Mesenchymal stem cell (in vitro differentiated cells and primary cell): ENCODE data around the gene LGSN.

Experiments used
- DNase-seq: peaks from one replicate; pipeline ENCODE4 v3.0.0-alpha.2; 2013
- H2AFZ ChIP-seq: one replicate; pipeline ENCODE4 v1.6.1; 2013; ENCODE audit warnings: low read depth, mild to moderate bottlenecking, control low read depth, inconsistent platforms, low read length, moderate library complexity
- H2AK5ac ChIP-seq: 2 replicates; pipeline ENCODE4 v1.6.1; 2013; ENCODE audit warnings: low read length, moderate library complexity, mild to moderate bottlenecking, inconsistent platforms; ENCODE audit not compliant: severe bottlenecking
- H2BK120ac ChIP-seq: one replicate; pipeline ENCODE4 v1.6.1; 2013; ENCODE audit warnings: low read depth, mild to moderate bottlenecking, inconsistent platforms, low read length, moderate library complexity
- H2BK12ac ChIP-seq, 2 experiments: one replicate each; pipeline ENCODE4 v1.6.1; 2013; ENCODE audit warnings: inconsistent platforms in 2 of 2, low read length in 2 of 2, mild to moderate bottlenecking in 2 of 2, moderate library complexity in 2 of 2, control low read depth in 1 of 2
- H2BK15ac ChIP-seq: one replicate; pipeline ENCODE4 v1.6.1; 2013; ENCODE audit warnings: mild to moderate bottlenecking, low read depth, inconsistent platforms; ENCODE audit not compliant: poor library complexity, severe bottlenecking
- H2BK5ac ChIP-seq: 2 replicates; pipeline ENCODE4 v1.6.1; 2013; ENCODE audit warnings: low read depth, mild to moderate bottlenecking, low read length, control low read depth, inconsistent platforms; ENCODE audit not compliant: poor library complexity, severe bottlenecking
- H3K14ac ChIP-seq, 2 experiments: one replicate each; pipeline ENCODE4 v1.6.1; 2013; ENCODE audit warnings: inconsistent platforms in 2 of 2, low read length in 2 of 2, control low read depth in 1 of 2, mild to moderate bottlenecking in 1 of 2, moderate library complexity in 1 of 2
- H3K18ac ChIP-seq, 2 experiments: one replicate each; pipeline ENCODE4 v1.6.1; 2013; ENCODE audit warnings: inconsistent platforms in 2 of 2, low read length in 2 of 2, control low read depth in 1 of 2, low read depth in 1 of 2, mild to moderate bottlenecking in 1 of 2
- H3K23ac ChIP-seq, 2 experiments: one replicate each; pipeline ENCODE4 v1.6.1; 2013; ENCODE audit warnings: inconsistent platforms in 2 of 2, low read length in 2 of 2, mild to moderate bottlenecking in 2 of 2, moderate library complexity in 2 of 2, control low read depth in 1 of 2
- H3K27ac ChIP-seq: 2 replicates; pipeline ENCODE4 v1.5.1; 2013; ENCODE audit warnings: mild to moderate bottlenecking, moderate library complexity, low read length, control low read depth, inconsistent platforms; ENCODE audit not compliant: poor library complexity, severe bottlenecking
- H3K27me3 ChIP-seq, 2 experiments: 2 replicates each; pipeline versions ENCODE4 v1.6.1 to v1.7.0; 2013; ENCODE audit warnings: low read length in 2 of 2, mild to moderate bottlenecking in 2 of 2, moderate library complexity in 2 of 2, control low read depth in 1 of 2, inconsistent platforms in 1 of 2; ENCODE audit not compliant: control insufficient read depth in 1 of 2, insufficient read depth in 1 of 2
- H3K36me3 ChIP-seq, 2 experiments: 2 replicates each; pipeline versions ENCODE4 v1.6.1 to v1.7.0; 2013; ENCODE audit warnings: low read length in 2 of 2, control low read depth in 1 of 2, inconsistent platforms in 1 of 2, low read depth in 1 of 2, mild to moderate bottlenecking in 1 of 2; ENCODE audit not compliant: insufficient read depth in 2 of 2, control insufficient read depth in 1 of 2
- H3K4ac ChIP-seq, 2 experiments: one replicate each; pipeline ENCODE4 v1.6.1; 2013; ENCODE audit warnings: inconsistent platforms in 2 of 2, low read length in 2 of 2, mild to moderate bottlenecking in 2 of 2, moderate library complexity in 2 of 2, control low read depth in 1 of 2, low read depth in 1 of 2
- H3K4me1 ChIP-seq: 2 replicates; pipeline ENCODE4 v1.6.1; 2013; ENCODE audit warnings: low read depth, low read length, control low read depth; ENCODE audit not compliant: control insufficient read depth, insufficient read depth
- H3K4me2 ChIP-seq: 2 replicates; pipeline ENCODE4 v1.6.1; 2013; ENCODE audit warnings: low read length, mild to moderate bottlenecking, inconsistent platforms; ENCODE audit not compliant: poor library complexity, severe bottlenecking
- H3K4me3 ChIP-seq, 2 experiments: 2 replicates each; pipeline versions ENCODE4 v1.5.1 to v1.7.0; 2013; ENCODE audit warnings: low read length in 2 of 2, mild to moderate bottlenecking in 2 of 2, control low read depth in 1 of 2, low read depth in 1 of 2; ENCODE audit not compliant: insufficient read depth in 1 of 2
- H3K79me1 ChIP-seq: replicated peaks from 2 replicates; pipeline ENCODE4 v1.6.1; 2013; ENCODE audit warnings: mild to moderate bottlenecking, control low read depth, low read length, inconsistent platforms; ENCODE audit not compliant: poor library complexity, severe bottlenecking
- H3K9ac ChIP-seq: 2 replicates; pipeline ENCODE4 v1.7.0; 2013; ENCODE audit warnings: mild to moderate bottlenecking, low read length, moderate library complexity
- H3K9me3 ChIP-seq: 2 replicates; pipeline ENCODE4 v1.7.0; 2013; ENCODE audit warnings: mild to moderate bottlenecking, low read length; ENCODE audit not compliant: control insufficient read depth
- H4K8ac ChIP-seq: one replicate; pipeline ENCODE4 v1.6.1; 2013; ENCODE audit warnings: inconsistent platforms, mild to moderate bottlenecking, low read length, moderate library complexity
- H4K91ac ChIP-seq: one replicate; pipeline ENCODE4 v1.6.1; 2013; ENCODE audit warnings: mild to moderate bottlenecking, low read length, inconsistent platforms
- WGBS: methylation state at CpG from one replicate; pipeline ENCODE4 v1.1.7; 2013; ENCODE audit warnings: mixed read lengths; 5-methylcytosine and 5-hydroxymethylcytosine counted together

Gene LGSN

GRCh38 chr6:63259153-63259552 is 60.6 kb downstream of the LGSN start:
- no peak overlapping the region for H4K91ac ChIP-seq
- no peak overlapping the region for H3K4me2 ChIP-seq
- H3K23ac ChIP-seq = no peak overlapping the region
- no peak overlapping the region for H2BK15ac ChIP-seq
- no peak overlapping the region for H2AK5ac ChIP-seq
- no peaks in the 10 kb centered on the region for H3K27me3 ChIP-seq
- H3K9me3 ChIP-seq = no peaks in the 10 kb centered on the region
- H3K79me1 ChIP-seq = no peaks in the 10 kb centered on the region
- no peak overlapping the region for H3K4me3 ChIP-seq
- H3K4me1 ChIP-seq = peaks cover 6% of the 10 kb centered on the region
- H3K4ac ChIP-seq = no peak overlapping the region
- H3K14ac ChIP-seq = no peak overlapping the region
- no peak overlapping the region for H2BK120ac ChIP-seq
- no peak overlapping the region for H2BK12ac ChIP-seq
- no peak overlapping the region for H4K8ac ChIP-seq
- H2AFZ ChIP-seq = no peak overlapping the region
- H2BK5ac ChIP-seq = no peak overlapping the region
- H3K36me3 ChIP-seq = no peaks in the 10 kb centered on the region
- no peak overlapping the region for H3K27ac ChIP-seq
- H3K9ac ChIP-seq = no peak overlapping the region
- DNase-seq = no peak
- no peak overlapping the region for H3K18ac ChIP-seq

GRCh38 chr6:63249875-63250482 is 69.8 kb downstream of the LGSN start:
- no peaks in the 10 kb centered on the region for H3K9me3 ChIP-seq
- H2AFZ ChIP-seq = no peak overlapping the region
- H2BK120ac ChIP-seq = no peak overlapping the region
- no peaks in the 10 kb centered on the region for H3K4me1 ChIP-seq
- no peaks in the 10 kb centered on the region for H3K36me3 ChIP-seq
- no peak overlapping the region for H3K14ac ChIP-seq
- H3K4me2 ChIP-seq = no peak overlapping the region
- H3K4ac ChIP-seq = no peak overlapping the region
- no peak overlapping the region for H4K91ac ChIP-seq
- WGBS = 100% methylated on average over 3 of the region's 3 CpGs
- no peak overlapping the region for H2BK5ac ChIP-seq
- no peak overlapping the region for H4K8ac ChIP-seq
- H2AK5ac ChIP-seq = no peak overlapping the region
- H2BK12ac ChIP-seq = no peak overlapping the region
- H3K79me1 ChIP-seq = no peaks in the 10 kb centered on the region
- no peak overlapping the region for H3K9ac ChIP-seq
- no peak overlapping the region for H3K18ac ChIP-seq
- H3K23ac ChIP-seq = no peak overlapping the region
- no peak overlapping the region for H3K4me3 ChIP-seq
- no peak for DNase-seq
- no peaks in the 10 kb centered on the region for H3K27me3 ChIP-seq
- no peak overlapping the region for H2BK15ac ChIP-seq
- no peak overlapping the region for H3K27ac ChIP-seq

GRCh38 chr6:63246581-63246980 is 73.2 kb downstream of the LGSN start:
- no peak overlapping the region for H3K4me2 ChIP-seq
- H3K18ac ChIP-seq = no peak overlapping the region
- no peak overlapping the region for H3K23ac ChIP-seq
- no peak overlapping the region for H3K9ac ChIP-seq
- H3K14ac ChIP-seq = no peak overlapping the region
- no peak overlapping the region for H2AK5ac ChIP-seq
- no peak overlapping the region for H3K27ac ChIP-seq
- no peaks in the 10 kb centered on the region for H3K4me1 ChIP-seq
- H3K27me3 ChIP-seq = no peaks in the 10 kb centered on the region
- DNase-seq = no peak
- H3K36me3 ChIP-seq = no peaks in the 10 kb centered on the region
- no peaks in the 10 kb centered on the region for H3K9me3 ChIP-seq
- no peaks in the 10 kb centered on the region for H3K79me1 ChIP-seq
- H2AFZ ChIP-seq = no peak overlapping the region
- no peak overlapping the region for H4K91ac ChIP-seq
- no peak overlapping the region for H2BK120ac ChIP-seq
- H3K4ac ChIP-seq = no peak overlapping the region
- H3K4me3 ChIP-seq = no peak overlapping the region
- no peak overlapping the region for H2BK12ac ChIP-seq
- no peak overlapping the region for H2BK15ac ChIP-seq
- no peak overlapping the region for H4K8ac ChIP-seq
- no peak overlapping the region for H2BK5ac ChIP-seq

GRCh38 chr6:63245909-63246308 is 73.9 kb downstream of the LGSN start:
- Histone ChIP-seq H3K79me1 (no peaks in the 10 kb centered on the region), H2BK15ac (no peak overlapping the region), H4K8ac (no peak overlapping the region), H3K4me3 (no peak overlapping the region), H3K9me3 (no peaks in the 10 kb centered on the region), H2AK5ac (no peak overlapping the region), H3K36me3 (no peaks in the 10 kb centered on the region), H3K4me1 (no peaks in the 10 kb centered on the region), H2BK12ac (no peak overlapping the region), H2BK5ac (no peak overlapping the region), H3K4ac (no peak overlapping the region), H3K27ac (no peak overlapping the region), H2BK120ac (no peak overlapping the region), H2AFZ (no peak overlapping the region), H4K91ac (no peak overlapping the region), H3K27me3 (no peaks in the 10 kb centered on the region), H3K4me2 (no peak overlapping the region), H3K18ac (no peak overlapping the region), H3K14ac (no peak overlapping the region), H3K9ac (no peak overlapping the region), H3K23ac (no peak overlapping the region)
- DNase-seq = peak; percentile 5
- 100% methylated on average over 1 of the region's 1 CpG for WGBS
